Vagina (tissue), 2 donors: ENCODE results near the gene MPI. TPM values are rescaled to one million over a fixed set of nuclear protein-coding genes. Genes with fewer than 3 reads are reported as not detected.

Experiments used
- DNase-seq, 2 donors: peaks; one replicate each; pipeline ENCODE4 v3.0.0-alpha.2; 2017; ENCODE audit errors: extremely low spot score in 2 of 2
- H3K27ac ChIP-seq: fragments of 200-600 bp; sonication (generic); one replicate; pipeline ENCODE4 v1.5.1; 2019
- H3K27me3 ChIP-seq: fragments of 200-600 bp; sonication (generic); one replicate; pipeline ENCODE4 v1.5.1; 2019
- H3K36me3 ChIP-seq, 2 donors: fragments of 200-600 bp; sonication (generic); one replicate each; pipeline ENCODE4 v1.5.1; 2017 to 2019
- H3K4me1 ChIP-seq: fragments of 200-600 bp; sonication (generic); one replicate; pipeline ENCODE4 v1.5.1; 2019
- H3K4me3 ChIP-seq, 2 donors: fragments of 200-600 bp; sonication (generic); 1 replicate in 1 of 2; 2 replicates in 1 of 2; pipeline ENCODE4 v1.5.1; 2016 to 2019
- H3K9me3 ChIP-seq: fragments of 200-600 bp; sonication (generic); one replicate; pipeline ENCODE4 v1.5.1; 2019
- POLR2A ChIP-seq, 2 donors: fragments of 450-650 bp; IDR thresholded peaks; one replicate each; pipeline ENCODE4 v1.6.1; 2017; ENCODE audit warnings: antibody characterized with exemption in 2 of 2, mild to moderate bottlenecking in 2 of 2, moderate library complexity in 2 of 2
- POLR2AphosphoS5 ChIP-seq, 2 donors: sonication (generic); formaldehyde crosslinking; IDR thresholded peaks; one replicate each; pipeline ENCODE4 v1.9.0; 2017; ENCODE audit warnings: antibody characterized with exemption in 2 of 2, mild to moderate bottlenecking in 2 of 2, low read depth in 1 of 2; ENCODE audit not compliant: insufficient read depth in 1 of 2
- intact Hi-C: fragments of 100-400 bp; cut with DNase I; formaldehyde crosslinking; loops from one replicate; pipeline ENCODE4 v1.15.1; 2023
- total RNA-seq: library from RNA; depleted of rRNA; stranded (reverse); fragments of >200 nt; gene quantifications from one replicate; pipeline ENCODE4 v1.2.3, GENCODE V29; 2016
- TF ChIP-seq, protein P1 (sequence below), 3 experiments: fragments of 450-650 bp in 2 of 3; fragments of 200-600 bp in 1 of 3; sonication (generic) in 1 of 3; IDR thresholded peaks; one replicate each; pipeline ENCODE4 v1.5.1; 2017 to 2019; ENCODE audit warnings: antibody characterized with exemption in 3 of 3, mild to moderate bottlenecking in 2 of 3, moderate library complexity in 2 of 3

Gene MPI
- total RNA-seq, 1 donor from 2014 or later = 43.2 TPM

DNA sequence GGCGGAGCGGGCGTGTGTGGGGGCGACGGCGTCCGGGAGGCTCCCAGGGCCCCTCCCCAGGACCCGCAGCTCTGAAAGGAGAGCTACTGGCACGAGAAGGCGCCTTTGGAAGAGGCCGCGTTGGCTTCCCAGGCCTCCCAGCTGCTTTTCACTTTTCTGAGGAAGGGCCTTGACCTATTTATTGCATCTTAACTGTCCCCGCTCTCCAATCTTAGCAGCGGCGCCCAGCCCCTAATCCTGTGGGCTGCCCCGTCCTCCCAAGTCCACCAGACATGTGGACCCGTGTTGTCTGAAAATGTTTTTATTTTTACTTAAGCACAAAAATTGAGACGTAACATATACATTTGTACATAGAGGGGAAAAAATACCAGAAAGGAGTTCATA lies 46.4 kb upstream of the MPI start:
- intact Hi-C loops = no loop called here
- H3K4me1 ChIP-seq = peaks cover 41% of the 10 kb centered on the region
- H3K9me3 ChIP-seq = no peaks in the 10 kb centered on the region
- peak overlapping the region; percentile 63 to 71 for H3K4me3 ChIP-seq
- H3K27ac ChIP-seq = peak overlapping the region; percentile 85
- H3K36me3 ChIP-seq = peaks cover 0 to 31% of the 10 kb centered on the region in 2 donors
- TF ChIP-seq POLR2A (IDR thresholded peaks at IDR 0.05) (no peak), POLR2AphosphoS5 (IDR thresholded peaks at IDR 0.05; ENCODE audit: insufficient read depth in 1 of 2, low read depth in 1 of 2) (peak; percentile 0 to 46)
- TF ChIP-seq, protein P1, sequence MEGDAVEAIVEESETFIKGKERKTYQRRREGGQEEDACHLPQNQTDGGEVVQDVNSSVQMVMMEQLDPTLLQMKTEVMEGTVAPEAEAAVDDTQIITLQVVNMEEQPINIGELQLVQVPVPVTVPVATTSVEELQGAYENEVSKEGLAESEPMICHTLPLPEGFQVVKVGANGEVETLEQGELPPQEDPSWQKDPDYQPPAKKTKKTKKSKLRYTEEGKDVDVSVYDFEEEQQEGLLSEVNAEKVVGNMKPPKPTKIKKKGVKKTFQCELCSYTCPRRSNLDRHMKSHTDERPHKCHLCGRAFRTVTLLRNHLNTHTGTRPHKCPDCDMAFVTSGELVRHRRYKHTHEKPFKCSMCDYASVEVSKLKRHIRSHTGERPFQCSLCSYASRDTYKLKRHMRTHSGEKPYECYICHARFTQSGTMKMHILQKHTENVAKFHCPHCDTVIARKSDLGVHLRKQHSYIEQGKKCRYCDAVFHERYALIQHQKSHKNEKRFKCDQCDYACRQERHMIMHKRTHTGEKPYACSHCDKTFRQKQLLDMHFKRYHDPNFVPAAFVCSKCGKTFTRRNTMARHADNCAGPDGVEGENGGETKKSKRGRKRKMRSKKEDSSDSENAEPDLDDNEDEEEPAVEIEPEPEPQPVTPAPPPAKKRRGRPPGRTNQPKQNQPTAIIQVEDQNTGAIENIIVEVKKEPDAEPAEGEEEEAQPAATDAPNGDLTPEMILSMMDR (IDR thresholded peaks at IDR 0.05) = no peak
- no peak for DNase-seq
- H3K27me3 ChIP-seq = no peaks in the 10 kb centered on the region

DNA sequence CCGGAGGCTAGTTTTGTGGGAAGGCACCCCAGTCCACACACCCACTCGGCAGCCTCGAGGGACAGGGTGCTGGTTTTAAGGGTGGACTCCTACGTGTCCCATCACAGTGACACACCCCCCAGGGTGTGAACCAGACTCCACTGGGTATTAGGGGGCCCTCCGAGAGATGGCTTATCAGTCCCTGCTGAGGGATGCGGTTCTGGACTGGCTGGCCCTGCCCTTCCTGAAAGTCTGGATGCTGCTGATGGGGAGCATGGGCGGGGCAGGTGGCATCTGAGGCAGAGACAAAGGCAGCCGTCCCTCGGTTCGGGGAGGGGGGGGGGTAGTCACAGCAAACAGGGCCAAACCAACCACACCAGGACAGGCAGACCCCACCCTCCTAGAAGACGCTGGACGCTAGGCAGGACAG lies 45.9 kb upstream of the MPI start:
- H3K27ac ChIP-seq = peak overlapping the region; percentile 85
- H3K4me3 ChIP-seq = peak overlapping the region in 1 of 2 donors; percentile 71
- no peaks in the 10 kb centered on the region for H3K27me3 ChIP-seq
- TF ChIP-seq, protein P1 (IDR thresholded peaks at IDR 0.05) = no peak
- TF ChIP-seq POLR2AphosphoS5 (IDR thresholded peaks at IDR 0.05; ENCODE audit: insufficient read depth in 1 of 2, low read depth in 1 of 2) (no peak), POLR2A (IDR thresholded peaks at IDR 0.05) (no peak)
- H3K4me1 ChIP-seq = peaks cover 41% of the 10 kb centered on the region
- no peaks in the 10 kb centered on the region for H3K9me3 ChIP-seq
- intact Hi-C loops = no loop called here
- no peak for DNase-seq
- H3K36me3 ChIP-seq = peaks cover 0 to 33% of the 10 kb centered on the region in 2 donors

DNA sequence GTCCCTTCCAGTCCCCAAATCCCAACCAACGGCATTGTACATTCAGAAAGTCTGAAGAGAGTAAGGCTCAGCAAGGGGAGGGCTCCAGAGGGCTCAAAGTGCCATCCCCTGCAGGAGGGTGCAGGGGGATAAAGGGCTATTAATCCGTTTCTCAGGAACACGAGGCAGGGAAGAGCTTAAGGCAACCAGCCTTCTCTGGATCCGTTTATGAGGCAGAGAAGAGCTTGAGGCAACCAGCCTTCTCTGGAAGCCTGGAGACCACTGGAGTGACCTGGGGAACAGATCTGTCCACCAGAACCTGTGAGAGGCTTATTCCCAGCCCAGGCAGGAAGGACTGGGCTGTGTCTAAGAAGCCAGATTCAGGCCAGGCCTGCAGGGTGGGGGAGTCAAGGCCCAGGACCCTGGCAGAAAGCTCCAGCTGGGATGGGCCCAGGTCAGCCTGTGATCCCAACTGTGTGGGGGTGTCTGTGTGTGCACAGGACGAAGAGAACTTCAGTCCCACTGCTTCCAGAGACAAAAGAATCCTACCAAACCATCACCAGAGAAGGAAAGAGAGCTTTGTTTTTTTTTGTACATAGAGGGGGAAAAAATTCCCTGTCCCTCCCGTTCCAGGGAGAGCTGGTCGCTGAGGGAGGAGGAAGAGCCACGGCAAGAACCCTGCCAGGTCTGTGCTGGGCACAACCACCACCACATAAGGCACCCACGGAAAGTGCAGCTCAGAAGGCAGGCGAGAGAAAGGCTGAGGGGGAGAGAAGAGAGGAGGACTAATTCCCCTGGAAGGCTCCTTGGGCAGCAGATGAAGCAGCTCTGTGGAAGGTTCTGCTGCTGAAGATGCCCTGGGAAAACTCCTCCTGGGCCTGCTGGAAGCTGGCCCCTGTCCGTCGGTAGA lies 45.3 kb upstream of the MPI start:
- H3K4me1 ChIP-seq = peaks cover 41% of the 10 kb centered on the region
- no peaks in the 10 kb centered on the region for H3K27me3 ChIP-seq

DNA sequence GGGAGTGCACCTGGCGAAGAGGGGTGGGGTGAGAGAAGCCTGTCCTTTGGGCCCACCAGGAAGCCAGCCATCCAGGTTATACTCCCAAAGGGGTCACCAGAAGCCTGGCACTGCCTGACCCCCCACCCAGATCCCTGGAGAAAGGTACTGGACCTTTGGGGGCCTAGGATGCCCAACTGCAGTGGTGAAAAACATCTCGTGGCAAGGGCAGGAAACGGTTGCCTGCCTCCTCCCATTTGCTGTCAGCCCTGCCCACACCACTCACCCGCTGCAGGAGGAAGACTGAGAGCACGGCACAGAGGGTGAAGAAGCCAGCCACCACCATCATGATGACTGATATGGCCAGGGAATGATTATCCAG lies 44.7 kb upstream of the MPI start:
- peaks cover 41% of the 10 kb centered on the region for H3K4me1 ChIP-seq
- intact Hi-C loops = no loop called here
- TF ChIP-seq, protein P1 (IDR thresholded peaks at IDR 0.05) = no peak
- TF ChIP-seq POLR2AphosphoS5 (IDR thresholded peaks at IDR 0.05; ENCODE audit: insufficient read depth in 1 of 2, low read depth in 1 of 2) (no peak), POLR2A (IDR thresholded peaks at IDR 0.05) (no peak)

More for the DNA sequence above, 45.3 kb upstream of the MPI start:
- no peaks in the 10 kb centered on the region for H3K9me3 ChIP-seq
- no peak overlapping the region for H3K4me3 ChIP-seq
- DNase-seq = no peak
- H3K27ac ChIP-seq = peak overlapping the region; percentile 85
- H3K36me3 ChIP-seq = peaks cover 0 to 36% of the 10 kb centered on the region in 2 donors
- intact Hi-C loops = no loop called here
- TF ChIP-seq, protein P1 (IDR thresholded peaks at IDR 0.05) = no peak
- no peak for TF ChIP-seq POLR2AphosphoS5 (IDR thresholded peaks at IDR 0.05; ENCODE audit: insufficient read depth in 1 of 2, low read depth in 1 of 2)
- TF ChIP-seq POLR2A (IDR thresholded peaks at IDR 0.05) = no peak

DNA sequence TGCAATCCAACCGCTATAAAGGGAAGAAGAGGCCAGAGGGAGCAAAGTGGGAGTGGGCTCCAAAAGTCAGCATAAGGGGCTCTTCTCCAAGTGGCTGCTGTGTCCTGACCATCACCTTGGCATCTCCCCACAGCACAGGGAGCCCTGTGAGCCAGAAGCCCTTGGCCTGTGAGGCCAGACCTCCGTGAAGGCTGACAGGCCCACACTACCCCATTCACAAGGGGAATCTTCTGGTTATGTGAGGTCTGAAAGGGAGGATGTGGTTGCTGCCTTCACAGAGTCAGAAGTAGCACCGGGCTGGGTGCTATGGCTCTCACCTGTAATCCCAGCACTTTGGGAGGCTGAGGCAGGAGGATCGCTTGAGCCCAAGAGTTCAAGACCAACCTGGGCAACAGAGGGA lies 44.3 kb upstream of the MPI start:
- DNase-seq = no peak
- H3K27ac ChIP-seq = no peak overlapping the region
- H3K9me3 ChIP-seq = no peaks in the 10 kb centered on the region
- H3K4me3 ChIP-seq = no peak overlapping the region
- TF ChIP-seq POLR2A (IDR thresholded peaks at IDR 0.05) = no peak
- TF ChIP-seq, protein P1 (IDR thresholded peaks at IDR 0.05) = no peak
- no peak for TF ChIP-seq POLR2AphosphoS5 (IDR thresholded peaks at IDR 0.05; ENCODE audit: insufficient read depth in 1 of 2, low read depth in 1 of 2)
- H3K27me3 ChIP-seq = no peaks in the 10 kb centered on the region
- intact Hi-C loops = no loop called here
- H3K36me3 ChIP-seq = peaks cover 0 to 43% of the 10 kb centered on the region in 2 donors
- peaks cover 40% of the 10 kb centered on the region for H3K4me1 ChIP-seq

More for the DNA sequence above, 44.7 kb upstream of the MPI start:
- DNase-seq = no peak
- Histone ChIP-seq H3K4me3 (no peak overlapping the region), H3K27me3 (no peaks in the 10 kb centered on the region), H3K36me3 (peaks cover 0 to 39% of the 10 kb centered on the region in 2 donors), H3K27ac (no peak overlapping the region), H3K9me3 (no peaks in the 10 kb centered on the region)
